ENCODE measurements around the gene FMO3. TPM values are rescaled to one million over a fixed set of nuclear protein-coding genes. Genes with fewer than 3 reads are reported as not detected.

FMO3 gene
- total RNA-seq: not detected in 2 replicates

DNA sequence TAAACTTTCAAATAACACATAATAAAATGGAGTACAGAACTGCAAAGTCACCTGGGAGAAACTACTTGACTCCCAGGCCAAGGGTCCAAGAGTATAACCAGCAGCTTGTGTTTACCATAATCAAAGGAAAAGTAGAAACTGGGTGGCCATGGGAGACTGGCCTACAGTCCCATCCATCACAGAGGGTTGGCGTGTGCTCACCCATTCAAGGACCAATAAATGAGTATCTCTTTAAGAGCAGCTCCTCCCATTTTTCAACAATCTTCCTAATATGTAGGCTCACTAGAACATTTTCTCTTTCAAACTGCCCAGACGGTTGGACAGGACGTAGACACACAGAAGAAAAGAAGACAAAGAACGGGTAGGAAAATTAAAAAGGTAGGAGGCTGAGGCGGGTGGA, at the start of gene FMO3:
Gene FMO3, plus strand, starts transcription at position 302 of the 400 bp plus-strand sequence. CDS start 1,754 bp downstream, outside the sequence.
- no peak for DNase-seq
- Mint-ChIP-seq H3K4me3 (no peak within 1 kb of the TSS), H3K4me1 (no peaks in the 10 kb centered on the region), H3K9me3 (no peaks in the 10 kb centered on the region), H3K27me3 (no peaks in the 10 kb centered on the region), H3K27ac (no peak within 1 kb of the TSS), H3K36me3 (ENCODE audit: low read depth) (no peaks in the 10 kb centered on the region)
- intact Hi-C loops (cut with micrococcal nuclease): no loop called here

DNA sequence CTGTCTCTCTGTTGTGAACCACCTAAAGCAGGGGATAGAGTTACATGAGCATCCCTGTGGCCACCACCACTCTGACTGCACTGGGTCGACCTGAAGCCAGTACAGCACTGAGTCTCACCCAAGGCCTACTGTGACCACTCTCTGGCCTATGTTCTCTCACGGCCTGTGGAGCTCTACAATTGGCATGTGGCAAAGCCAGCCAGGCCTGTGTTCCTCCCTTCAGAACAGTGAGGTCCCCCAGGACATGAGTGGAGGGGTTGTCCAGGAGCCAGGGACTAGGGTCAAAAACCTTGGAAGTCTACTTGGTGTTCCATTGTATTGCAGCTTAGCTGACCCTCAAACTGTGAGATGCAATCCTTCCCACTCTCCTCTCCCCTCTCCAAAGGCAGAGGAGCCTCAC, 42.7 kb upstream of the FMO3 start:
- intact Hi-C loops (cut with micrococcal nuclease): no loop called here
- H3K27ac Mint-ChIP-seq: no peak overlapping the region
- no peaks in the 10 kb centered on the region for H3K36me3 Mint-ChIP-seq (ENCODE audit: low read depth)
- H3K4me3 Mint-ChIP-seq: no peak overlapping the region
- H3K4me1 Mint-ChIP-seq: no peaks in the 10 kb centered on the region
- H3K9me3 Mint-ChIP-seq: no peaks in the 10 kb centered on the region
- no peak for DNase-seq
- H3K27me3 Mint-ChIP-seq: no peaks in the 10 kb centered on the region

DNA sequence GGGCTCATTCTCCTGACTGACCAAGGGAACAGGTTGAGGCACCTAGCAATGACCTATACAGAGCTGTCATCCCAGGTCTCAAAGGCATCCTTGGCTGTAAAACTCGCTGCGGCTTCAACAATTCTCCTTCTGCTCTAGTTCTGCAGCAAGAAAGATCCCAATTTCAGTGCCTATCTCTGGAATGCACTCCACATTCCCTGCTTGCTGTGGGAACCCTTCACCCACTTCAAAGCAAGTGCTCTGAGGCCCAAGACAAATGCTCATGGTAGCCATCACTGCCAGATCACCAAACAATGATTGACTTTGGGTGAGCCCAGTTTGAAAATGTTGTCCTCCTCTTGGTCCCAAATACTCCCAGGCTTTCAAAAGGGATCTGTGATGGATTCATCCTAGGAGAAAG, 37.7 kb upstream of the FMO3 start:
- Mint-ChIP-seq H3K27me3 (no peaks in the 10 kb centered on the region), H3K27ac (no peak overlapping the region), H3K4me1 (no peaks in the 10 kb centered on the region), H3K9me3 (no peaks in the 10 kb centered on the region), H3K36me3 (ENCODE audit: low read depth) (no peaks in the 10 kb centered on the region), H3K4me3 (no peak overlapping the region)
- intact Hi-C loops (cut with micrococcal nuclease): no loop called here
- no peak for DNase-seq

DNA sequence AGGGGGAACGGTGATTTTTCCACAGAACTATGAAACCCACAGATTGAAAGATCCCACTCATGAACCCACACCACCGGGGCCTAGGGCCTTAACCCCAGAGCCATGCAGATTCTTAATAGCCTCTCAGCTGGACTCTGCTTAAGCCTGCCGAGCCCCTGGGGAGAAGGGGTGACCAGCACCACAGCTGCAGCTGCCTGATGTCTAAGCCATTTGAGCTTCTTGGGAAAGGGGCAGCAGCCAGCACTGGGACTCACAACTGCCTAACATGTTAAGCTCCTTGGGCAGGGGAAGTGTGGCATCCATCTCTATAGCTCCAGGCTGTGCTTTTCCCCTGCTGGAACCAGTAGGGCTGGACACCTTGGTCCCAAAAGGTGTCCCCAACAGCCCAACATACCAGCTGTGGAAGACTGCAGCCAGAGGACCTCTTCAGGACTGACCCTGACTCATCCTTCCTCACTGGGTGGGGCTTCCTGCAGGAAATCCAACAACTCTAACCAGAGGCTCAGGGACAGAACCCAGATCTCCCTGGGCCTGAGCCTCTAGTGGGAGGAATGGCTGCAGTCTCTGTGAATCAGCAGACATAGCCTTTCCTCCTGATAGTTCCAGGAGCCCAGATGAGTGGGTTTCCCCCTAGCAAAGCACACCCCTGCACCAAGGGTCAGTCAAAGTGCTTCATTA, 34.6 kb upstream of the FMO3 start:
- Mint-ChIP-seq H3K4me3 (no peak overlapping the region), H3K27me3 (no peaks in the 10 kb centered on the region), H3K4me1 (no peaks in the 10 kb centered on the region), H3K27ac (no peak overlapping the region), H3K36me3 (ENCODE audit: low read depth) (no peaks in the 10 kb centered on the region), H3K9me3 (no peaks in the 10 kb centered on the region)
- intact Hi-C loops (cut with micrococcal nuclease): no loop called here
- no peak for DNase-seq

DNA sequence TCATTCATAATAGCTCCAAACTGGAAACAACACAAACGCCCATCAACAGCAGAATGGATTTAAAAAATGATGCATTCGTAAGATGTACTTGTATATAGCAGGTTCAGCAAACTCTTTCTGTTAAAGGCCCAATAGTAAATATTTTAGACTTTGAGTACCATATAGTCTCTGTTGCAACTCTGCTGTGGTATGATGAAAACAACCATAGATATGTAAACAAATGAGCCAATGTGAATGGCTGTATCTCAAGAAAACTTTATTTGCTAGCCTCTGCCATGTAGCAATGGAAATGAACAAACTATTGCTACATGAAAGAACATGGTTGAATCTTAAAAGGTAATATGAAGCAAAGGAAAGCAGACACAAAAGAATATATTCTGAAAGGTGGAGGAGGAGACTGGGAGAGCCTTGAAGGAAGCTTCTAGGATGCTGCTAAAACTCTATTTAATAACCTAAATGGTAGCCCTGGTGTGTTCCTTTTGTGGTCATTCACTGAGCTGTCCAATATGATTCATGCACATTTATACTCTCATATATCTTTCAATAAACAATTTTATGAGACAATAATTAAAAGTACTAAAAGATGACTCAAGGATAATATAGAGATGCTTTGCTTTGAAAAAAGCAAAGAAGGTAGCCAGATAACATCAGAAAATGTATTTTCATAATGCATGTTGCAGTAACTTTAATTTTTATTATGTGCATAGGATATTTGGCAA, 29.1 kb upstream of the FMO3 start:
- Mint-ChIP-seq H3K36me3 (ENCODE audit: low read depth) (no peaks in the 10 kb centered on the region), H3K4me3 (no peak overlapping the region), H3K27ac (no peak overlapping the region), H3K4me1 (no peaks in the 10 kb centered on the region), H3K27me3 (no peaks in the 10 kb centered on the region), H3K9me3 (no peaks in the 10 kb centered on the region)
- no peak for DNase-seq
- intact Hi-C loops (cut with micrococcal nuclease): no loop called here

DNA sequence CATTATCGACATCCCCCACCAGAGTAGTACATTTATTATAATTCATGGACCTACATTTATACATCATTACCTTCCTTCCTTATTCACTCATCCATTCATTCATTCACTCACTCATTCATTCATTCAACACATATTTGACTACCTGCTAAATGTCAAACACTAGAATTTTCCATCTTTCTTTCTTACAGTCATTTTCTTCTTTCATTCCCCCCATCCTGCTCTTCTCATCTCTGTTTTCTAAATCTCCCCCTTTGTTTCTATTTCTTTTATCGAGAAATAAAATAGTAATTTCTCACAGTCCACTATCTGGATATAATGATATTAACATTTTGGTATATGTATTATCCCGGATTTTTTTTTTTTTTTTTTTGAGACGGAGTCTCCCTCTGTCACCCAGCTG, 27.8 kb upstream of the FMO3 start:
- no peak for DNase-seq
- Mint-ChIP-seq H3K4me1 (no peaks in the 10 kb centered on the region), H3K4me3 (no peak overlapping the region), H3K36me3 (ENCODE audit: low read depth) (no peaks in the 10 kb centered on the region), H3K27me3 (no peaks in the 10 kb centered on the region), H3K27ac (no peak overlapping the region), H3K9me3 (no peaks in the 10 kb centered on the region)
- intact Hi-C loops (cut with micrococcal nuclease): no loop called here

DNA sequence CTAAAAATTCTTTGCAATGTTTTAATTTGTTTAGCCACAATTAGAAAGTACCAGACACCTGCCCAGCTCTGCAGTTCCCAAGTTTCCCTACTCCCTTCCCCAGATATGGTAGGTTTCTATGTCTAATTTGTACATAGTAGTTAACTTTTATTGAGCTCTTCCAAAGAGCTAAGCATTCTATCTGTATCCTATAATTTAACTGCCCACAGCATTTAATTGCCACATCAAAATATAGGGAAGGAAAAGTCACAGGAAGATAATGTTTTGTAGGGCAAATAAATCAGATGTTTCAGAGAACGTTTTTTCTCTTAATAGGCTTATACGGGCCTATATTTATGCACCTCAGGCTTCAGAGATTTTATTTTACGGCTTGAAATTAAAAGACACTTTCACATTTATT, 15.7 kb upstream of the FMO3 start:
- Mint-ChIP-seq H3K36me3 (ENCODE audit: low read depth) (no peaks in the 10 kb centered on the region), H3K4me1 (no peaks in the 10 kb centered on the region), H3K9me3 (no peaks in the 10 kb centered on the region), H3K27me3 (no peaks in the 10 kb centered on the region), H3K4me3 (no peak overlapping the region), H3K27ac (no peak overlapping the region)
- intact Hi-C loops (cut with micrococcal nuclease): no loop called here
- no peak for DNase-seq

DNA sequence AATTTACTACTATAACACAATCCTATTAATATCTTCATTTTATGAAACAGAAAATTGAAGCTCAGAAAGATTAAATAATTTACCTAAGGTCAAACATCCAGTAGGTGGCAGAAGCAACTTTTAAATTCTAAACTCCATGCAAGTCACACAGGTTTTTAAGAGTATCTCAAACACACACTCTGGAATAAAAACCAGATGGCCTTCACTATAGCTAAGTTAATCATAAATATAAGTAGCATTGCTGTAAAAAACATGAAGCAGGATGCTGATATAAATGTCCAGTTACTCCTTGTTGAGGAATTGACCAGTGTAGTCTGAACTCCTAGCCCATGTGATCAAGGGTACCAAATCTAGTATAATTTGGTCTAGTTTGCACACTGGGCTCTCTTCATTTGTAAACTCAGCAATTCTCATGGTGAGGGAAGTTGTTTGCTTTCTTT, 9.4 kb upstream of the FMO3 start:
- H3K4me1 Mint-ChIP-seq: no peaks in the 10 kb centered on the region
- no peaks in the 10 kb centered on the region for H3K36me3 Mint-ChIP-seq (ENCODE audit: low read depth)
- no peaks in the 10 kb centered on the region for H3K9me3 Mint-ChIP-seq
- no peaks in the 10 kb centered on the region for H3K27me3 Mint-ChIP-seq
- DNase-seq: no peak
- no peak overlapping the region for H3K27ac Mint-ChIP-seq
- no peak overlapping the region for H3K4me3 Mint-ChIP-seq
- intact Hi-C loops (cut with micrococcal nuclease): no loop called here

DNA sequence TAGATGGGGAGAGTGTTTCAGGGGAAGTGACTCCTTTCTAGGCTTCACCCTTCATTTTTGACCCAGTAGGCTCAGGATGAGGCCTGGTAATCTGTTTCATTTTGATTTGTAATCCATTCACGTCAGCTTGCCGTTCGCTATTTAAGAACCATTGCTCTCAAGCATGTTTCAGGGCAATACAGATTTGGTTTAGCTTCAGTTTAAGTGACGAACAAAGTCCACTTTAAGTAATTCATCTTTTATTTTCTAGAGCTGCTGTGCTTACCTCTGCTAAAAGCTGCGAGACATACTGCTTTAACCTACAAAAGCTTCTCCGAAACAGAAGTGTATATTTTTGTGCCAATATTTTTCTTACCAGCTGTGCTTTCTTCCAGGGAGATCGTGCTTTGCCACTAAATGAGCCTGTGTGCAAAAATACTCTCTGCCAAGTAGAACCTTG, 8.9 kb upstream of the FMO3 start:
- Mint-ChIP-seq H3K36me3 (ENCODE audit: low read depth) (no peaks in the 10 kb centered on the region), H3K27ac (no peak overlapping the region), H3K4me3 (no peak overlapping the region), H3K9me3 (no peaks in the 10 kb centered on the region), H3K4me1 (no peaks in the 10 kb centered on the region), H3K27me3 (no peaks in the 10 kb centered on the region)
- intact Hi-C loops (cut with micrococcal nuclease): no loop called here
- DNase-seq: no peak

DNA sequence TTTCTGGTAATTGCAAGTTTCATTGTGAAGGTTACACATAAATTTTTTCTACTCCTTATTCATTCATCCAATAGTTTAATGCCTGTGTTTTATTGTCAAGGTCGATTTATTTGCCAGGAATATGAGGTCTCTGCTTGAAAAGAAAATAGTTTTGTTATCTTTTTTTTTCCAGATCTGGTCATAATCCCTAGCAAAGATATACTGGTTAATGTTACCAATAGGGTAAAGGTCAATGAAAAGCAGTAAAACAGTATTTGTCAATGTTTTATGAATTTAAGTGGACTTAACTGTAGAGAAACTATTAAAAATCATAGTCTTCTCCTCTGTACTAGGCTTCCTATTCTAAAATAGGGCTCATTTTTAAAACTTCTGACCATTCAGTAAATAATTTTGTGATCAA, 8.1 kb upstream of the FMO3 start:
- Mint-ChIP-seq H3K36me3 (ENCODE audit: low read depth) (no peaks in the 10 kb centered on the region), H3K9me3 (no peaks in the 10 kb centered on the region), H3K27me3 (no peaks in the 10 kb centered on the region), H3K4me3 (no peak overlapping the region), H3K4me1 (no peaks in the 10 kb centered on the region), H3K27ac (no peak overlapping the region)
- no peak for DNase-seq
- intact Hi-C loops (cut with micrococcal nuclease): no loop called here

DNA sequence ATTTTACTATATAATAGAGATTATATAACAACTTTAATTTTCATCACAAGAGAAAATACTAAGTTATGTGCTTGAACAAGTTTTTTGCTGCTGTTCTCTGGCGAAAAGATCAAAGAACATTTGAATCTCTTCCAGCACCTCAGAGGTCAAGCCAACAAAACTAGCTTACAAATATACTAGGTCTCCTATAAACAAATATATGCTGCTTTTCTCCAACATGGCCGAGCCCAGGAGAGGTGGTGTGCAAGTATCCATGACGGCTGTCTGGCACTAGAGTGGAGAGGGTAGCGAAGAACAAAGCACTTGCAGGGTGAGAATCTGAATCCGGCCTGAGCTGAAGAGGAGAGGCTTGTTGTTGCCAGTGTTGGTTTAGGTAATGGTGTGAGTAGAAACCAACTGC, 7.5 kb upstream of the FMO3 start:
- H3K36me3 Mint-ChIP-seq (ENCODE audit: low read depth): no peaks in the 10 kb centered on the region
- intact Hi-C loops (cut with micrococcal nuclease): no loop called here
- H3K4me3 Mint-ChIP-seq: no peak overlapping the region

DNA sequence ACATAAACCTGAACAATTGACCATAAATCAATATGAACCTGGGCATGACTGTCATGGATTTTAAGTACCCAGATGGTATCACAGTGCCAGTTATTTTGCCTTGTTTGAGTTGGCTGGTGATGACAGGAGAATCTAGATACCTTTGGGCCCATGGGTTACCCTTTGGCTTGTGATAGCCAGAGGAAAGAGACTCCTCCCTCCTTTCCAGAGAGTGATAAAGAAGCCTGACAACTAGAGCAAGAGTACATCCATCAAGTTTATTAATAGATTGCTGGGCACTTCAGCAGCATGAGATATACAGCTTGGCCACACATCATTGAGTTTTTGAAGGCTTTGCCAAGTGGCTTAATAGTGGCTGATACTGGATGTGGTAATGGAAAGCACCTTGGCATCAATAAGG, 6.6 kb upstream of the FMO3 start:
- Mint-ChIP-seq H3K27ac (no peak overlapping the region), H3K36me3 (ENCODE audit: low read depth) (no peaks in the 10 kb centered on the region), H3K4me3 (no peak overlapping the region), H3K9me3 (no peaks in the 10 kb centered on the region), H3K4me1 (no peaks in the 10 kb centered on the region), H3K27me3 (no peaks in the 10 kb centered on the region)
- intact Hi-C loops (cut with micrococcal nuclease): no loop called here
- DNase-seq: no peak

More for the DNA sequence above, 7.5 kb upstream of the FMO3 start:
- Mint-ChIP-seq H3K27ac (no peak overlapping the region), H3K27me3 (no peaks in the 10 kb centered on the region), H3K9me3 (no peaks in the 10 kb centered on the region), H3K4me1 (no peaks in the 10 kb centered on the region)
- no peak for DNase-seq

DNA sequence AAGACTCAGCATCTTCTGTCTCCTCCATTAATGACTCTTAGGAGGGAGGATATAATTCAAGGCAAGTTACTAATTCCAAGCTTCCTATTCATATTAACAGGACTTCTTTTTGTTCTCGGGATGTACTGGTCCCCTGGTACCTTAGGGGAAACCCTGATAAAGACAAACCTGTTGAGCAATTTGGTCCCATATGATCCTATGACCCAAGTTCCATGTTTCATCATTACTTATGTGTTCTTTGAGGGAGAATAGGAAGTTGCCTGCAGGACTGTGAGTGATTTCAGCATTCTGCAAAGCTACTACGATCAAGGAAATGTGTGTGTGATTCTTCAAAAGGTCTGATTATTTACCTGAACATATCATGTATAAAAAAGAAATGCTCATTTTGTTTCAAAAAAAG, 5.8 kb upstream of the FMO3 start:
- Mint-ChIP-seq H3K9me3 (no peaks in the 10 kb centered on the region), H3K36me3 (ENCODE audit: low read depth) (no peaks in the 10 kb centered on the region), H3K27ac (no peak overlapping the region), H3K4me1 (no peaks in the 10 kb centered on the region), H3K27me3 (no peaks in the 10 kb centered on the region), H3K4me3 (no peak overlapping the region)
- no peak for DNase-seq
- intact Hi-C loops (cut with micrococcal nuclease): no loop called here

DNA sequence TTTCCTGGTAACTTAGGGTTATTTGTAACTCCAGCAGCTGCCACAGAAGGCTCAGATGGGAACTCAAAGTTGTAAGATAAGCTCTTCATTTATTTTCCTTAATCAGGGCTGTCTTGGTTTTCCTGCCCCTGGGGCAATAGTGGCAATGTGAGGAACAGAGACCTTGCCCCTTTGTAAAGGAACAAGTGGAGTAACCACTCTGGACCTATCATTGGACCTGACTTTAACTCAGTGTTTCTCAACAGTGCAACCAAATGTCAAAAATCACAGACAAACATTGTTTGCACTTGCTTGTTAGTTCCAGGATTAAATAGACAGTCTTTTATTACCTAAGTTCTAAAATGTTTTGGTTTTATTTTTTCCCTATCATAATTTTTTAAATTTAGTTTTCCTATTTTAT, 2.8 kb upstream of the FMO3 start:
- intact Hi-C loops (cut with micrococcal nuclease): no loop called here
- Mint-ChIP-seq H3K9me3 (no peaks in the 10 kb centered on the region), H3K27me3 (no peaks in the 10 kb centered on the region), H3K4me1 (no peaks in the 10 kb centered on the region), H3K36me3 (ENCODE audit: low read depth) (no peaks in the 10 kb centered on the region), H3K27ac (no peak overlapping the region), H3K4me3 (no peak overlapping the region)
- no peak for DNase-seq

DNA sequence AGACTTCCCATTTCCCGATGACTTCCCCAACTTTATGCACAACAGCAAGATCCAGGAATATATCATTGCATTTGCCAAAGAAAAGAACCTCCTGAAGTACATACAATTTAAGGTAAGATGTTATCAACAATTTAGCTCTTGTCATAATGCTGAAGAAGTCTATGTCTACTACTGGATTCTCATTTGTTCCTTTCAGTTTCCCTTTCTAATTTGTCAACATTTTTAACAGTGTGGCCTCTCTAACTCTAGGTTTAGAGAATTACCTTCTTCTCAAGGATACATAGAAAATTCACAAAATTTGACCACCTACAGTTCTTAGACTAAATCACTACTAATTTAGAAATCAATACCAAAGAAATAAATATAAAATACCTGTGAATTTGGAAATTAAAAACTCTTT, 13.2 kb downstream of the FMO3 start:
- no peaks in the 10 kb centered on the region for H3K27me3 Mint-ChIP-seq
- intact Hi-C loops (cut with micrococcal nuclease): no loop called here

More for the DNA sequence above, 13.2 kb downstream of the FMO3 start:
- no peaks in the 10 kb centered on the region for H3K9me3 Mint-ChIP-seq
- no peak overlapping the region for H3K27ac Mint-ChIP-seq
- no peaks in the 10 kb centered on the region for H3K4me1 Mint-ChIP-seq
- no peaks in the 10 kb centered on the region for H3K36me3 Mint-ChIP-seq (ENCODE audit: low read depth)
- H3K4me3 Mint-ChIP-seq: no peak overlapping the region
- no peak for DNase-seq
